Testis (tissue), 3 donors: ENCODE results near the gene CORIN. TPM values are rescaled to one million over a fixed set of nuclear protein-coding genes. Genes with fewer than 3 reads are reported as not detected.
"Not testable (repeated sequence)": the region's sequence is repeated elsewhere in the genome, so short reads cannot be mapped to it uniquely, and the experiment has no call there.

Experiments
- DNase-seq: peaks from one replicate; pipeline ENCODE4 v3.0.0-alpha.2; 2019
- H3K27ac ChIP-seq, 2 donors: fragments of 200-600 bp; sonication (generic); one replicate each; pipeline ENCODE4 v1.5.1; 2019
- H3K27me3 ChIP-seq: fragments of 200-600 bp; sonication (generic); one replicate; pipeline ENCODE4 v1.5.1; 2019
- H3K36me3 ChIP-seq: fragments of 200-600 bp; sonication (generic); one replicate; pipeline ENCODE4 v1.5.1; 2017; ENCODE audit warnings: low read depth; ENCODE audit errors: missing control alignments
- H3K4me1 ChIP-seq: fragments of 200-600 bp; sonication (generic); one replicate; pipeline ENCODE4 v1.5.1; 2019
- H3K4me3 ChIP-seq, 2 donors: fragments of 200-600 bp; sonication (generic); one replicate each; pipeline ENCODE4 v1.5.1; 2017 to 2019
- H3K9me3 ChIP-seq: fragments of 200-600 bp; sonication (generic); one replicate; pipeline ENCODE4 v1.5.1; 2017
- POLR2A ChIP-seq: fragments of 450-650 bp; IDR thresholded peaks from one replicate; pipeline ENCODE4 v1.6.1; 2017; ENCODE audit warnings: antibody characterized with exemption, mild to moderate bottlenecking, moderate library complexity
- WGBS, 2 donors: methylation state at CpG; one replicate each; pipeline ENCODE4 v1.1.5; 2018; 5-methylcytosine and 5-hydroxymethylcytosine counted together
- intact Hi-C: fragments of 100-400 bp; cut with DNase I; formaldehyde crosslinking; loops from one replicate; pipeline ENCODE4 v1.15.1; 2023; ENCODE audit warnings: low total_unique reads
- microRNA-seq, 2 donors: library from miRNA; unstranded; fragments of <30 nt; microRNA quantifications; one replicate each; pipeline ENCODE4, GENCODE V29; 2016; ENCODE audit warnings: borderline number of aligned reads in 2 of 2, borderline replicate concordance in 1 of 2
- polyA plus RNA-seq: library from polyadenylated mRNA; stranded (reverse); fragments of 350-450 nt; fragmentation: Illumina TruSeq; extraction: RNeasy Lipid Tissue Mini Kit (QIAGEN cat#74804); gene quantifications from one replicate; pipeline ENCODE4 v1.2.3, GENCODE V29; 2014; ENCODE audit warnings: low read depth, low replicate concordance; ENCODE audit not compliant: insufficient read depth
- small RNA-seq, 2 donors: library from RNA; depleted of rRNA; stranded (forward); fragments of <200 nt; gene quantifications; one replicate each; pipeline ENCODE3, GENCODE V24; 2016
- total RNA-seq, 2 donors: library from RNA; depleted of rRNA; stranded (reverse); fragments of >200 nt; gene quantifications; one replicate each; pipeline ENCODE4 v1.2.3, GENCODE V29; 2016
- TF ChIP-seq, protein P1 (sequence below), 3 experiments: fragments of 450-650 bp in 2 of 3; fragments of 200-600 bp in 1 of 3; sonication (generic) in 1 of 3; IDR thresholded peaks; one replicate each; pipeline ENCODE4 v1.5.1; 2016 to 2019; ENCODE audit warnings: antibody characterized with exemption in 3 of 3, mild to moderate bottlenecking in 2 of 3, moderate library complexity in 1 of 3

Gene CORIN
- total and polyA plus RNA-seq, 3 donors from 2014 or later, result 4.6 to 6.1 (median 4.7) TPM

DNA sequence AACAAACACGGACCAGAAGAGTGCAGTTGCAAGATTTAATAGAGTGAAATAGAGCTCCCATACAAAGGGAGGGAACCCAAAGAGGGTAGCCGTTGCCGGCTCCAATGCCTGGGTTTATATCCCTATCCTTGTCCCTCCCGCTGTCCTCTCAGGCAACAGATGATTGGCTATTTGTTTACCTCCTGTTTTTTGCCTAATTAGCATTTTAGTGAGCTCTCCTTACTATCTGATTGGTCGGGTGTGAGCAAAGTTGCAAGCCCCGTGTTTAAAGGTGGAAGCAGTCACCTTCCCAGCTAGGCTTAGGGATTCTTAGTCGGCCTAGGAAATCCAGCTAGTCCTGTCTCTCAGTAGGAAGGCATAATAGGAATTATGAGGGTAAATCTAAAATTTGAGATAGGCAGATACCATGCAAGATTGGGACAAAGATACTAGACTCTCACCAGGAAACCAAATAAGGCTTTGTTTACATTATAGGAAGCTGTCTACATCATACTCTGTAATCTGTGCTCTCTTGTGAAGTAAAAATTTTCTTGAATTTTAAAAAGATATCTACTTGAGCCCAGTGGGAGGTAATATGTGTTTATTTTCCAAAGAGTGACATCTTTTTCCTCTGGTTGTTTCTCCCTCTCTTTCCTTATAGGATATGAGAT, 286.8 kb downstream of the CORIN start:
- Histone ChIP-seq H3K9me3 (no peaks in the 10 kb centered on the region), H3K27ac (no peak overlapping the region), H3K4me3 (no peak overlapping the region), H3K27me3 (no peaks in the 10 kb centered on the region), H3K4me1 (no peaks in the 10 kb centered on the region), H3K36me3 (no peaks in the 10 kb centered on the region)
- intact Hi-C loops, result no loop called here
- DNase-seq, result no peak
- WGBS, 2 donors, result 89 to 93% methylated on average over 7 of the region's 7 CpGs
- TF ChIP-seq, protein P1, sequence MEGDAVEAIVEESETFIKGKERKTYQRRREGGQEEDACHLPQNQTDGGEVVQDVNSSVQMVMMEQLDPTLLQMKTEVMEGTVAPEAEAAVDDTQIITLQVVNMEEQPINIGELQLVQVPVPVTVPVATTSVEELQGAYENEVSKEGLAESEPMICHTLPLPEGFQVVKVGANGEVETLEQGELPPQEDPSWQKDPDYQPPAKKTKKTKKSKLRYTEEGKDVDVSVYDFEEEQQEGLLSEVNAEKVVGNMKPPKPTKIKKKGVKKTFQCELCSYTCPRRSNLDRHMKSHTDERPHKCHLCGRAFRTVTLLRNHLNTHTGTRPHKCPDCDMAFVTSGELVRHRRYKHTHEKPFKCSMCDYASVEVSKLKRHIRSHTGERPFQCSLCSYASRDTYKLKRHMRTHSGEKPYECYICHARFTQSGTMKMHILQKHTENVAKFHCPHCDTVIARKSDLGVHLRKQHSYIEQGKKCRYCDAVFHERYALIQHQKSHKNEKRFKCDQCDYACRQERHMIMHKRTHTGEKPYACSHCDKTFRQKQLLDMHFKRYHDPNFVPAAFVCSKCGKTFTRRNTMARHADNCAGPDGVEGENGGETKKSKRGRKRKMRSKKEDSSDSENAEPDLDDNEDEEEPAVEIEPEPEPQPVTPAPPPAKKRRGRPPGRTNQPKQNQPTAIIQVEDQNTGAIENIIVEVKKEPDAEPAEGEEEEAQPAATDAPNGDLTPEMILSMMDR (IDR thresholded peaks at IDR 0.05), result no peak
- TF ChIP-seq POLR2A, result no peak

DNA sequence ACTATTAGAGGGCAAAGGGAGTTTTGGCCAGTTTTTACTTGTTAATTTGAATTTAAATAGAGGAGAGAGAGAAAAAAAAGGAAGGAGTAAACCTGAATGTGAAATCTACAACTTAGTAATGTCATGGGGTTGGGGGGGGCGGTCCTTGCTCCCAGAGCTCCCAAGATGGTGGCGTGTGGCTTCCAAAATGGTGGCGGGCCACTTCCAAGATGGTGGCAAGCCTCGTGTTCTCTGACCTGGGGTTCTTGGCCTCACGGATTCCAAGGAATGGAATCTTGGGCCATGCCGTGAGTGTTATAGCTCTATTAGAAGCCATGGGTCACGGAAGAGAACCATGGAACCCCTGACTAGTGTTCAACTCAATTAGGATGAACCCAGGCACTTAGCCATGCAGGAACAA, 287.5 kb downstream of the CORIN start:
- H3K27ac ChIP-seq, DNase-seq, H3K4me1 ChIP-seq, H3K4me3 ChIP-seq, intact Hi-C loops, H3K27me3 ChIP-seq, H3K36me3 ChIP-seq, H3K9me3 ChIP-seq: not testable (repeated sequence)
- 96 to 97% methylated on average over 7 of the region's 7 CpGs for WGBS, 2 donors

Small RNAs within 50 kb of the gene (microRNA-seq; reads per million reads assigned to microRNA genes)
- gene MIR8053, result 0 reads per million in 2 donors

Small RNAs within 50 kb of the gene (small RNA-seq; reads per million reads assigned to genes)
- 0 to 0.09 reads per million in 2 donors for gene MIR8053

Other genes with a start within 250 kb of the CORIN start
- gene NFXL1, start 76.5 kb upstream of the CORIN start, total RNA-seq, result 10 to 100 TPM; 26.9 to 35.3 TPM
- gene NFXL1, start 76.5 kb upstream of the CORIN start, polyA plus RNA-seq, result 27.5 TPM
- 1 to 10 TPM in 1 of 2 donors, under 1 TPM in 1; 0.47 to 1.7 TPM for gene CNGA1, start 178.6 kb upstream of the CORIN start, total RNA-seq
- gene CNGA1, start 178.6 kb upstream of the CORIN start, polyA plus RNA-seq, result 0.28 TPM
- gene NIPAL1, start 178.7 kb upstream of the CORIN start, total RNA-seq, result 1 to 10 TPM in 1 of 2 donors, under 1 TPM in 1; 0.79 to 3.2 TPM
- 2.3 TPM for gene NIPAL1, start 178.7 kb upstream of the CORIN start, polyA plus RNA-seq